ENCODE results near the gene ZRANB1. TPM values are rescaled to one million over a fixed set of nuclear protein-coding genes. Genes with fewer than 3 reads are reported as not detected.

ZRANB1 gene
- total and polyA plus RNA-seq, 10 of the 15 experiments (the other 5 are each of a cell fraction or from before 2014, with no cell fraction given): 1.7 to 11.8 (median 6.2) TPM

GRCh38 chr10:124892905-124893304 lies 49.0 kb upstream of the ZRANB1 start:
- no peaks in the 10 kb centered on the region for H3K9me3 ChIP-seq (replicated peaks; ENCODE audit: control insufficient read depth, insufficient read depth, low read length)
- no TSS peak for BruUV-seq (replicated peaks)
- SMC1A ChIA-PET (ENCODE audit: uncharacterized antibody, unreplicated experiment): no interaction called here
- RAD21 ChIA-PET (ENCODE audit: unreplicated experiment): no interaction called here
- POLR2A ChIA-PET: no interaction called here
- H3K4me1 ChIP-seq (ENCODE audit: control insufficient read depth, insufficient read depth, low read length): no peaks in the 10 kb centered on the region
- intact Hi-C loops (cut with micrococcal nuclease; ENCODE audit: unreplicated experiment) (no loop called here), in situ Hi-C loops (cut with MboI) (no loop called here)
- H3K27ac ChIP-seq (ENCODE audit: control insufficient read depth, insufficient read depth): no peak overlapping the region
- no peaks in the 10 kb centered on the region for H3K27me3 ChIP-seq (replicated peaks in 1 of 2; ENCODE audit: control insufficient read depth in 2 of 2, insufficient read depth in 2 of 2, low read length in 1 of 2)
- ATAC-seq: no peak
- no peak overlapping the region for H3K9ac ChIP-seq (ENCODE audit: control insufficient read depth, insufficient read depth, low read length)
- no peaks in the 10 kb centered on the region for H4K20me1 ChIP-seq (ENCODE audit: control insufficient read depth, insufficient read depth)
- DNase-seq (ENCODE audit: low read depth, low spot score): no peak
- no peak overlapping the region for H3K4me2 ChIP-seq (ENCODE audit: control insufficient read depth, insufficient read depth)
- no peak overlapping the region for H2AFZ ChIP-seq (ENCODE audit: control insufficient read depth, low read depth, low read length)
- WGBS (ENCODE audit: insufficient coverage, insufficient replicate concordance, low lambda C conversion rate, missing lambda C conversion rate): 46% methylated on average over 2 of the region's 2 CpGs
- H3K79me2 ChIP-seq (ENCODE audit: control insufficient read depth, insufficient read depth, low read length): no peaks in the 10 kb centered on the region
- no peaks in the 10 kb centered on the region for H3K36me3 ChIP-seq (ENCODE audit: control insufficient read depth in 2 of 2, insufficient read depth in 2 of 2, low read length in 1 of 2)
- CTCF ChIA-PET: interaction anchor here (0.7 kb wide), 1 partner anchor 206 kb away, joined by 3 read pairs; no protein-coding TSS in a partner anchor
- FAIRE-seq: no peak
- TF ChIP-seq POLR2AphosphoS5 (IDR thresholded peaks at IDR 0.05; ENCODE audit: low read length) (no peak), POLR2A (IDR thresholded peaks at IDR 0.05; ENCODE audit: low read depth, low read length) (no peak), SMAD5 (IDR thresholded peaks at IDR 0.05; ENCODE audit: low read depth) (no peak), CHD4 (IDR thresholded peaks at IDR 0.05) (no peak)
- no peak overlapping the region for H3K4me3 ChIP-seq

DNA sequence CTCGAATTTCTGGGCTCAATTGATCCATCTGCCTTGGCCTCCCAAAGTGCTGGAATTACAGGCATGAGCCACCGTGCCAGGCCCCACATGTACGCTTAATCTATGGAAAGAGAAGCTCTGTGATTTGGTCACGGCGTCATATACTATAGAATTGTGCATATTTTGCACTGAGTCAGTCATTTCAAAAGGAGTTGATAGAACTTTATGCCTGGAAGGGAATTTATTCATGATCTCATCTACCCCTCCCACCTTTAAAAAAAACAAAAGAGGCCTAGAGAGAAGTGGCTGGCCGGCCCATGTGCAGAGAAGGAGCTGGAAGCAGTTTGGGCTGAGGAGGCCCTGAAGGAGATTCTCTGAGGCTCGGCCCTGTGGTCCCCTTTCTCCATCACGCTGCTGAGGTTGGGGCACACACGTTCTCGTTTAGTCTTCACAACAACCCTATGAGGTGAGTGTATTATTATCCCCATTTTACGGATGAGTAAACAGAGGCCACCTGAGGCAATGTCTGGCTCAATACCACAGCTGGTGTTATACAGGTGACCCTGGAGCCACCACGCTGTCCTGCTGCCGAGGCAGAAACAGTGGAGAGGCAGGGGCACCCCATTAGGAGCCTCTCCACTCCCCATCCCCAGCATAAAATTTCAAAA lies 47.2 kb upstream of the ZRANB1 start:
- H2AFZ ChIP-seq (ENCODE audit: control insufficient read depth, low read depth, low read length): no peak overlapping the region
- ATAC-seq (no peak), DNase-seq (ENCODE audit: low read depth, low spot score) (no peak), FAIRE-seq (no peak)
- no peak overlapping the region for H3K9ac ChIP-seq (ENCODE audit: control insufficient read depth, insufficient read depth, low read length)
- in situ Hi-C loops (cut with MboI) (no loop called here), intact Hi-C loops (cut with micrococcal nuclease; ENCODE audit: unreplicated experiment) (no loop called here)
- 38% methylated on average over 13 of the region's 13 CpGs for WGBS (ENCODE audit: insufficient coverage, insufficient replicate concordance, low lambda C conversion rate, missing lambda C conversion rate)
- TF ChIP-seq CEBPZ (IDR thresholded peaks at IDR 0.05; ENCODE audit: low read depth, low read length) (no peak), MXI1 (IDR thresholded peaks at IDR 0.05; ENCODE audit: low read depth, low read length) (no peak), RBBP5 (conservative IDR thresholded peaks at IDR 0.05) (no peak), CBX3 (IDR thresholded peaks at IDR 0.05; ENCODE audit: borderline replicate concordance, low read depth) (no peak), IRF4 (IDR thresholded peaks at IDR 0.05; ENCODE audit: low read depth, low read length) (no peak), DPF2 (IDR thresholded peaks at IDR 0.05) (no peak)
- no peaks in the 10 kb centered on the region for H3K79me2 ChIP-seq (ENCODE audit: control insufficient read depth, insufficient read depth, low read length)
- no peak overlapping the region for H3K4me2 ChIP-seq (ENCODE audit: control insufficient read depth, insufficient read depth)
- peaks cover 0 to 2% of the 10 kb centered on the region in 2 experiments; a peak in 2 of 4 replicates for H3K27me3 ChIP-seq (replicated peaks in 1 of 2; ENCODE audit: control insufficient read depth in 2 of 2, insufficient read depth in 2 of 2, low read length in 1 of 2)
- RAD21 ChIA-PET (ENCODE audit: unreplicated experiment): no interaction called here
- H3K9me3 ChIP-seq (replicated peaks; ENCODE audit: control insufficient read depth, insufficient read depth, low read length): no peaks in the 10 kb centered on the region
- CTCF ChIA-PET: interaction anchor here (0.7 kb wide), 2 partner anchors 215 to 1137 kb away, joined by 3 to 4 read pairs; no protein-coding TSS in a partner anchor
- no peaks in the 10 kb centered on the region for H4K20me1 ChIP-seq (ENCODE audit: control insufficient read depth, insufficient read depth)
- no peaks in the 10 kb centered on the region for H3K4me1 ChIP-seq (ENCODE audit: control insufficient read depth, insufficient read depth, low read length)
- H3K36me3 ChIP-seq (ENCODE audit: control insufficient read depth in 2 of 2, insufficient read depth in 2 of 2, low read length in 1 of 2): no peaks in the 10 kb centered on the region
- BruUV-seq (replicated peaks): no TSS peak
- no peak overlapping the region for H3K27ac ChIP-seq (ENCODE audit: control insufficient read depth, insufficient read depth)
- POLR2A ChIA-PET: no interaction called here
- H3K4me3 ChIP-seq: no peak overlapping the region
- SMC1A ChIA-PET (ENCODE audit: uncharacterized antibody, unreplicated experiment): no interaction called here
